Endothelial cell of umbilical vein (primary cell): ENCODE results near the gene LCN2. TPM values are rescaled to one million over a fixed set of nuclear protein-coding genes. Genes with fewer than 3 reads are reported as not detected.

Experiments
- BruUV-seq: library from RNA; stranded (reverse); fragments of 400-500 nt; replicated peaks from 2 replicates; lab custom pipeline; 2021; lab: Mats Ljungman, UMichigan
- CTCF ChIA-PET: fragments of 300-600, 350-600 bp; sonication (Branson Sonifier 250); formaldehyde crosslinking; loops from one replicate; lab custom pipeline; 2021; ENCODE audit warnings: antibody characterized with exemption, inconsistent platforms; lab: Charles Lee
- POLR2A ChIA-PET: fragments of 300-600, 350-600 bp; sonication (Branson Sonifier 250); formaldehyde crosslinking; loops from one replicate; lab custom pipeline; 2021; ENCODE audit warnings: antibody characterized with exemption, inconsistent platforms; lab: Charles Lee
- DNase-seq: peaks from one replicate; pipeline ENCODE4 v3.0.0-alpha.2; 2011; ENCODE audit warnings: low read depth, low spot score
- FAIRE-seq: peaks from 2 replicates; lab custom pipeline; 2011; peaks lifted over from hg19 to GRCh38; lab: Jason Lieb, UNC
- H2AFZ ChIP-seq: 2 replicates; pipeline ENCODE4 v1.6.0; 2012; ENCODE audit warnings: low read depth, low read length, control low read depth, inconsistent platforms
- H3K27ac ChIP-seq: 2 replicates; pipeline ENCODE4 v1.5.1; 2011; ENCODE audit warnings: low read depth, mild to moderate bottlenecking, control low read depth, low read length, moderate library complexity; ENCODE audit not compliant: insufficient read depth
- H3K27me3 ChIP-seq, 2 experiments: 2 replicates each; pipeline versions ENCODE4 v1.6.0 to v1.6.1; 2011; ENCODE audit warnings: low read length in 2 of 2, mixed read lengths in 1 of 2; ENCODE audit not compliant: control insufficient read depth in 2 of 2, insufficient read depth in 2 of 2
- H3K36me3 ChIP-seq, 2 experiments: 2 replicates in 1 of 2; 3 replicates in 1 of 2; pipeline ENCODE4 v1.5.1; 2011; ENCODE audit warnings: low read length in 2 of 2, mild to moderate bottlenecking in 1 of 2, moderate library complexity in 1 of 2; ENCODE audit not compliant: control insufficient read depth in 2 of 2, insufficient read depth in 2 of 2; ENCODE audit errors: extremely low read depth in 1 of 2
- H3K4me1 ChIP-seq: 3 replicates; pipeline ENCODE4 v1.5.1; 2011; ENCODE audit warnings: mild to moderate bottlenecking, low read length; ENCODE audit not compliant: control insufficient read depth, insufficient read depth; ENCODE audit errors: extremely low read depth
- H3K4me2 ChIP-seq: 2 replicates; pipeline ENCODE4 v1.6.1; 2011; ENCODE audit warnings: low read length, control low read depth, mixed read lengths; ENCODE audit not compliant: insufficient read depth
- H3K4me3 ChIP-seq, 3 experiments: fragments of 200-600 bp in 1 of 3; sonication (generic), shearing (Covaris generic) in 1 of 3; replicated peaks in 1 of 3; 2 replicates each; pipeline ENCODE4 v1.5.1; 2011 to 2016; ENCODE audit warnings: control low read depth in 3 of 3, low read length in 3 of 3, mild to moderate bottlenecking in 2 of 3, inconsistent platforms in 1 of 3, low read depth in 1 of 3, moderate library complexity in 1 of 3; ENCODE audit not compliant: insufficient read depth in 1 of 3
- H3K79me2 ChIP-seq: 2 replicates; pipeline ENCODE4 v1.6.0; 2012; ENCODE audit warnings: low read length, inconsistent platforms; ENCODE audit not compliant: control insufficient read depth, insufficient read depth
- H3K9ac ChIP-seq: replicated peaks from 2 replicates; pipeline ENCODE3; 2011; ENCODE audit warnings: low read length, control low read depth; ENCODE audit not compliant: insufficient read depth; ENCODE audit errors: extremely low read depth
- H3K9me1 ChIP-seq: replicated peaks from 3 replicates; pipeline ENCODE4 v1.6.0; 2011; ENCODE audit warnings: mild to moderate bottlenecking, low read length; ENCODE audit not compliant: control insufficient read depth, insufficient read depth; ENCODE audit errors: extremely low read depth
- H3K9me3 ChIP-seq: replicated peaks from 2 replicates; pipeline ENCODE4 v1.5.1; 2012; ENCODE audit warnings: low read length, inconsistent platforms; ENCODE audit not compliant: control insufficient read depth, insufficient read depth
- H4K20me1 ChIP-seq: replicated peaks from 2 replicates; pipeline ENCODE3; 2011; ENCODE audit warnings: mild to moderate bottlenecking, low read length; ENCODE audit not compliant: control insufficient read depth, insufficient read depth; ENCODE audit errors: extremely low read depth
- CTCF ChIP-seq, 2 donors: IDR thresholded peaks; 1 replicate in 1 of 2; 2 replicates in 1 of 2; pipeline ENCODE4 v1.5.1; 2011; ENCODE audit warnings: low read length in 2 of 2, mild to moderate bottlenecking in 2 of 2, moderate library complexity in 2 of 2, control low read depth in 1 of 2, inconsistent platforms in 1 of 2, low read depth in 1 of 2; ENCODE audit not compliant: insufficient read depth in 1 of 2; ENCODE audit errors: extremely low read depth in 1 of 2
- EZH2 ChIP-seq: IDR thresholded peaks from 2 replicates; pipeline ENCODE4 v1.6.1; 2012; ENCODE audit warnings: borderline replicate concordance, low read depth, mild to moderate bottlenecking, moderate library complexity, low read length, inconsistent platforms; ENCODE audit not compliant: severe bottlenecking
- FOS ChIP-seq: IDR thresholded peaks from 2 replicates; pipeline ENCODE4 v1.6.1; 2011; ENCODE audit warnings: mild to moderate bottlenecking, low read length, moderate library complexity, borderline replicate concordance; ENCODE audit not compliant: insufficient read depth
- GATA2 ChIP-seq: IDR thresholded peaks from 2 replicates; pipeline ENCODE4 v1.7.0; 2011; ENCODE audit warnings: low read depth, mild to moderate bottlenecking, moderate library complexity, mixed read lengths, low read length; ENCODE audit not compliant: insufficient read length, insufficient read depth
- JUN ChIP-seq: IDR thresholded peaks from 2 replicates; pipeline ENCODE4 v1.6.1; 2011; ENCODE audit warnings: borderline replicate concordance, low read depth; ENCODE audit not compliant: insufficient read length, insufficient read depth
- MAX ChIP-seq: IDR thresholded peaks from 2 replicates; pipeline ENCODE4 v1.6.1; 2011; ENCODE audit not compliant: insufficient read depth, insufficient read length
- MYC ChIP-seq: IDR thresholded peaks from one replicate; pipeline ENCODE4 v1.6.1; 2011; ENCODE audit warnings: mild to moderate bottlenecking, low read depth, low read length
- POLR2A ChIP-seq: IDR thresholded peaks from 2 replicates; pipeline ENCODE4 v1.6.1; 2012; ENCODE audit warnings: low read depth, mild to moderate bottlenecking, control low read depth, low read length
- POLR2AphosphoS5 ChIP-seq: IDR thresholded peaks from 2 replicates; pipeline ENCODE4 v1.6.1; 2012; ENCODE audit warnings: low read depth, mild to moderate bottlenecking, control low read depth, low read length, moderate library complexity; ENCODE audit not compliant: insufficient read depth
- dilution Hi-C: fragments of 300-500 bp; cut with MboI; formaldehyde crosslinking; loops from one replicate; pipeline ENCODE4 v1.15.0; 2019; ENCODE audit warnings: low sequenced_read_pairs; ENCODE audit not compliant: extremely low pct_ligation_motif_present
- intact Hi-C: fragments of 100-400 bp; cut with micrococcal nuclease; formaldehyde crosslinking; loops from one replicate; pipeline ENCODE4 v1.10.0; 2022
- polyA plus RNA-seq, 4 experiments: library from polyadenylated mRNA; depleted of rRNA in 3 of 4; stranded (reverse) in 3 of 4; unstranded in 1 of 4; fragments of >200 nt; gene quantifications; 2 replicates each; pipeline versions ENCODE4 v1.2.1 to v1.2.3, GENCODE V29; 2011 to 2012; ENCODE audit warnings: missing spikeins in 1 of 4
- total RNA-seq: library from RNA; stranded (reverse); gene quantifications from 2 replicates; pipeline ENCODE4 v1.2.3, GENCODE V29; 2021

LCN2 gene
- total and polyA plus RNA-seq, 2 donors (not counting 3 experiments of a cell fraction or from before 2014, with no cell fraction given) = not detected

GRCh38 chr9:128169492-128169891 is 20.2 kb downstream of the LCN2 start:
- BruUV-seq = no TSS peak

More at GRCh38 chr9:128169492-128169891, 20.2 kb downstream of the LCN2 start:
- Histone ChIP-seq H3K27me3 (no peaks in the 10 kb centered on the region), H3K4me1 (no peaks in the 10 kb centered on the region), H3K4me2 (no peak overlapping the region), H3K36me3 (peaks cover 8 to 44% of the 10 kb centered on the region in 2 experiments), H3K9me3 (no peaks in the 10 kb centered on the region), H3K27ac (no peak overlapping the region), H3K9ac (no peak overlapping the region), H3K4me3 (no peak overlapping the region), H4K20me1 (no peaks in the 10 kb centered on the region), H2AFZ (no peak overlapping the region), H3K79me2 (no peaks in the 10 kb centered on the region), H3K9me1 (no peaks in the 10 kb centered on the region)
- intact Hi-C loops (no loop called here), dilution Hi-C loops (no loop called here)
- TF ChIP-seq MYC = no peak
- TF ChIP-seq EZH2 = no peak
- TF ChIP-seq POLR2AphosphoS5 = no peak
- no peak for TF ChIP-seq CTCF (IDR thresholded peaks at IDR 0.05; ENCODE audit: extremely low read depth in 1 of 2, insufficient read depth in 1 of 2, low read depth in 1 of 2, low read length in 2 of 2)
- no peak for TF ChIP-seq MAX
- no peak for TF ChIP-seq GATA2
- no peak for TF ChIP-seq POLR2A
- TF ChIP-seq JUN = no peak
- no peak for TF ChIP-seq FOS
- no peak for FAIRE-seq
- ChIA-PET CTCF (interaction anchor here (0.8 kb wide), 1 partner anchor 12 kb away, joined by 3 read pairs; no protein-coding TSS in a partner anchor), POLR2A (no interaction called here)
- no peak for DNase-seq
